ENCODE measurements around the gene SLC22A23. TPM values are rescaled to one million over a fixed set of nuclear protein-coding genes. Genes with fewer than 3 reads are reported as not detected.

SLC22A23 gene
- total RNA-seq, 1 donor from 2014 or later: 3.6 TPM

DNA sequence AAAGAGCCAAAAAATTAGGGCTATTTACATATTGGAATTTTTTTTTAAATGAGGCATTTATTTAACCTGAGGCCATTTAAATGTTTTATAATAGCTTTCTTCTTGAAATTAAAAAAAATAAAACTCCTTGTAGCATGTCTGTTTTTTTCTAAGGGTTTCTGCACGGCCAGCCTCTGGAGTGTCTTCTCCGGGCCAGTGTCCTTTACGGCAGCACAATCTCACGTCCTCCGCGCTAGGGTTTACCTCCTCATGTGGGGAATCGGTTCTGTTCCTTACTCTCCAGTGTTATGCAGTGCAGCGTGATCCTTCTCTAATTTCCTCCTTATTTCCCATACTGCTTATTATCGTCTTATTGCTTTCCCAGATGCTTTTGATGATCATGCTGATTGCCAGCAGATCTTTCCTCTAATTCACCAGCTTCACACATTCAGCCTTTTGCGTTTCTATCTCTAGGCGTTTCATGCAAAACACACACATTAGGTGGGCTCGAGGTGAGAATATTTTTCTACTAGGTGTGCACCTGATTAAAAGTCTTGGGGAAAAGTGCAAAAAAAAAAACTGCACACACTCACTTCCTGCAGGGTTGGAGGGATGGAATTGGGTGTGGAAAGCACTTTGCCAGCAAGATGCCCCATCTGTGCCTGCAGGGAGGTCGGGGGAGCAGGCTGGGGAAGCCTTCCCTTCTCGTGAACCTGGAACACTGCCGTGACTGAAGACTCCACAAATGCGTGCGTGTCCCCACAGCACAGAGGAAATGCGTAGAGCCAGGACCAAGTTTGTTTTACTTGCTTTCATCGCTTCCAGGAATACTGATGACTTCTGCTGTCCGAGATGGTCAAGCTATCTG, 142.0 kb downstream of the SLC22A23 start:
- Histone ChIP-seq H3K36me3 (ENCODE audit: control insufficient read depth, insufficient read depth, low read length) (no peaks in the 10 kb centered on the region), H3K4me3 (ENCODE audit: low read depth, low read length) (no peak overlapping the region), H3K27me3 (ENCODE audit: control insufficient read depth, insufficient read depth, low read length) (no peaks in the 10 kb centered on the region)
- no peak for DNase-seq (ENCODE audit: low read depth)
- no peak for TF ChIP-seq CTCF (IDR thresholded peaks at IDR 0.05; ENCODE audit: insufficient read depth, low read length, poor library complexity, severe bottlenecking)

DNA sequence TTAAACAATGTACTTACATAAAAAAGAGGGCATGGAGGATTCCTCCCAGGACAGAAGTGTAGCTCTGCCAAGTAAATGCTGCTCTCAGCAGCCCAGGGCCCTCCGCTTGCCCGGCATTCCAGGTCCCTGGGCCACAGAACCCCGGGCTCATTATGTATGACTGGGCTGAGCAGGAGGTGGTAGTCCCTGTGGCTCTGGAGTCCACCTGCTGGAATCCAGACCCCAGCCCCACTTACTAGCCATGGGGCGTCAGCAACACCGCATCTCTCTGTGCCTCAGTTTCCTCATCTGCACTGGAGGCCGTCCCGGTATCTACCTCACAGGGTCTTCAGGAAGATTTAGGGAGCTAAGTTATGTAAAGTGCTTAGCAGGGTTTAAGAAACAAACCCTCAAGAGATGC, 142.7 kb downstream of the SLC22A23 start:
- H3K4me3 ChIP-seq (ENCODE audit: low read depth, low read length): no peak overlapping the region
- H3K36me3 ChIP-seq (ENCODE audit: control insufficient read depth, insufficient read depth, low read length): no peaks in the 10 kb centered on the region
- DNase-seq (ENCODE audit: low read depth): no peak
- TF ChIP-seq CTCF (IDR thresholded peaks at IDR 0.05; ENCODE audit: insufficient read depth, low read length, poor library complexity, severe bottlenecking): no peak
- no peaks in the 10 kb centered on the region for H3K27me3 ChIP-seq (ENCODE audit: control insufficient read depth, insufficient read depth, low read length)

DNA sequence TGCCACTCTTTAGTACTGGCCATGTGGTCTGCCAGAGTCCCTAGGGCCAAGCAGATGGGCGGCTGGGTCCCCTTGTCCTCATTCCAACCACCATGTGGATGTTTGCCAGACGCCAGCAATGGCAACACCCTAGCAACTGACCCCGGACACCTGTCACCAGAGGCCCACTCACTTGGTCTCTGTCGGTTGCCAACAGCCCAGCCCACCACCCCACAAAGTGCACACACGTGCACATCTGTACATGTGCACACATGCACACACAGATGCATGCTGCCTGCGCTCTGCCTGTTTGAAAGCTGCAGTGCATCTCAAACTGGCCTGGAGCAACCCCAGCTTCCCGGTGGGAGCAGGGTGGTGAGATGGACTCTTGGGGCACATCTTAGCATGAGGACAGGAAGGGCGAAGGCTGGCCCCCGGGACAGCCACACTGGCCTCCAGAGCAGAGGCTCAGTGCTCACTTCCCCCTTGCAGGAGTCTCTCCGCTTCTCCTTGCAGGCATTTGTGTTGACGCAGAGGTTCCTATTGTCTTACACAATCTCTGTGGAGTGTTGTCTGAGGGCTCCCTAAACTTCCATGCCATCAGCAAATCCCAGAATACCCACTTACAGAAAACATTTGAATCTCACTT, 144.1 kb downstream of the SLC22A23 start:
- DNase-seq (ENCODE audit: low read depth): no peak
- TF ChIP-seq CTCF (IDR thresholded peaks at IDR 0.05; ENCODE audit: insufficient read depth, low read length, poor library complexity, severe bottlenecking): no peak
- Histone ChIP-seq H3K27me3 (ENCODE audit: control insufficient read depth, insufficient read depth, low read length) (no peaks in the 10 kb centered on the region), H3K36me3 (ENCODE audit: control insufficient read depth, insufficient read depth, low read length) (no peaks in the 10 kb centered on the region), H3K4me3 (ENCODE audit: low read depth, low read length) (no peak overlapping the region)

GRCh38 chr6:3311826-3312225, 145.0 kb downstream of the SLC22A23 start:
- H3K27me3 ChIP-seq (ENCODE audit: control insufficient read depth, insufficient read depth, low read length): no peaks in the 10 kb centered on the region
- H3K36me3 ChIP-seq (ENCODE audit: control insufficient read depth, insufficient read depth, low read length): no peaks in the 10 kb centered on the region
- DNase-seq (ENCODE audit: low read depth): no peak
- H3K4me3 ChIP-seq (ENCODE audit: low read depth, low read length): no peak overlapping the region
- TF ChIP-seq CTCF (IDR thresholded peaks at IDR 0.05; ENCODE audit: insufficient read depth, low read length, poor library complexity, severe bottlenecking): no peak

DNA sequence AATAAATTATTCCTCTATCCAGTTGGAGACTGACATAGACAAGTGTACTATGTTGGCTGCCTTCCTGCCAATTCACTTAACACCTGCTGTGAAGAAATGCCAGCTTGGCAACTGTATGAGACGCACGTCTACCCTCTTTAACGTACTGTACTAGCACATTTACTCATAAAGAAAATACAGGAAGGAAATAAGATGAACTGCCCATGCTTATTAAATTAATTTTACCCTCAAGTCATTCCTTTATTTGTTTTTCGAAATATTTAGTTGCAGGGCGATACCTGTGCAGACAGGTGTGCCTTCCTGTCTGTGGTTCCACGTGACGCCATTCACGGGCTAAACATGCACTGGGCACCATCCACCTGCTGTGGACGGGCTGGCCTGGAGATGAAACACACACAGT, 146.1 kb downstream of the SLC22A23 start:
- Histone ChIP-seq H3K4me3 (ENCODE audit: low read depth, low read length) (no peak overlapping the region), H3K27me3 (ENCODE audit: control insufficient read depth, insufficient read depth, low read length) (no peaks in the 10 kb centered on the region), H3K36me3 (ENCODE audit: control insufficient read depth, insufficient read depth, low read length) (no peaks in the 10 kb centered on the region)
- TF ChIP-seq CTCF (IDR thresholded peaks at IDR 0.05; ENCODE audit: insufficient read depth, low read length, poor library complexity, severe bottlenecking): no peak
- no peak for DNase-seq (ENCODE audit: low read depth)
